NCI-H2029 treated with DMSO at 0.1 percent for 48 hours (cell line): ENCODE results near the gene NAGLU.

Experiments
- DNase-seq: peaks from one replicate; lab custom pipeline; 2025; lab: John Stamatoyannopoulos, UW

Gene NAGLU

DNA sequence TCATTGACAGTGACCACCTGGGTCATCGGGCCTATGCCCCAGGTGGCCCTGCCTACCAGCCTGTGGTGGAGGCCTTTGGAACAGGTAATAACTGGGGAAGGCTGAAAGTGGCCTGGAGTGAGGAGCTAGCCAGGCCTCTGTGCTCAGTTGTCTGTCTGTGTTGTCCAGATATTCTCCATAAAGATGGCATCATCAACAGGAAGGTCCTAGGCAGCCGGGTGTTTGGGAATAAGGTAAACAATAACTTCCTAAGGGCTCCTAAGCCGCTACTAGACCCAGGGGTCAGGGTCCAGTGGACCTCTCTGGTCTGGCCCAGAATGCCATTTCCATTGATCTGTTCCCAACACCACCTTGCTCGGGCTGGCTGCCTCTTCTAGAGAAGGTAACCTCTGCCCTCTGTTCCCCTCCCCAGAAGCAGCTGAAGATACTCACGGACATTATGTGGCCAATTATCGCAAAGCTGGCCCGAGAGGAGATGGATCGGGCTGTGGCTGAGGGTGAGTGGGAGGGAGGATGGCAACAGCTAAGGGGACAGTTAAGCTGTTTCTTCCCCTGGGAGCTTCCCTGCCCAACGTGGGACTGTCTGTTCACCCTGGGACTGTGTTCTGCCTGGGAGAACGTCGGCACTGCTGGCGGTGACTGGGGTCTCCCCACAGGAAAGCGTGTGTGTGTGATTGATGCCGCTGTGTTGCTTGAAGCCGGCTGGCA, 28.9 kb downstream of the NAGLU start:
- no peak for DNase-seq

DNA sequence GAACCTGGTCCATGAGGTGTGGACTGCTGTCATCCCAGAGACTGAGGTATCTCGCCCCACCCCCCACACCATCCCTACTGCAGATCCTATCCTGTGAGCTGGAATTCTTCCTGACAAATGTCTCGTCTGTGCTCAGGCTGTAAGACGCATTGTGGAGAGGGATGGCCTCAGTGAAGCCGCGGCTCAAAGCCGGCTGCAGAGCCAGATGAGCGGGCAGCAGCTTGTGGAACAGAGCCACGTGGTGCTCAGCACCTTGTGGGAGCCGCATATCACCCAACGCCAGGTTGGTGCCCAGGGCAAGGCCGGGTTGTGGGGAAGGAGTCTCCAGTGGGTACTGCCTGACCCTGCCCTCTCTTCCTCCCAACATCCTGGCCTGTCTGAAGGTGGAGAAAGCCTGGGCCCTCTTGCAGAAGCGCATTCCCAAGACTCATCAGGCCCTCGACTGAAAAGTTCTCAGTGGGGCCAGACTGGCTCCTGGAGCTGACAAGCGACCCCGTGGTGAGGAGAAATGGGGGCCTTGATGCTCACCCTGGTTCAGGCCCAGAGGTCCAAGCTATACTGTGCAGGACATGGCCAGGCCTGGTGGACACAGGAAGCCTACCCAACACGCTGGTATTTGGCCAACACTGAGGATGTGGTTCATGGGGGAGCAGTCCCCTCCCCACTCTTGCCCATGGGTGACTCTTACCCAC, 29.6 kb downstream of the NAGLU start:
- no peak for DNase-seq

DNA sequence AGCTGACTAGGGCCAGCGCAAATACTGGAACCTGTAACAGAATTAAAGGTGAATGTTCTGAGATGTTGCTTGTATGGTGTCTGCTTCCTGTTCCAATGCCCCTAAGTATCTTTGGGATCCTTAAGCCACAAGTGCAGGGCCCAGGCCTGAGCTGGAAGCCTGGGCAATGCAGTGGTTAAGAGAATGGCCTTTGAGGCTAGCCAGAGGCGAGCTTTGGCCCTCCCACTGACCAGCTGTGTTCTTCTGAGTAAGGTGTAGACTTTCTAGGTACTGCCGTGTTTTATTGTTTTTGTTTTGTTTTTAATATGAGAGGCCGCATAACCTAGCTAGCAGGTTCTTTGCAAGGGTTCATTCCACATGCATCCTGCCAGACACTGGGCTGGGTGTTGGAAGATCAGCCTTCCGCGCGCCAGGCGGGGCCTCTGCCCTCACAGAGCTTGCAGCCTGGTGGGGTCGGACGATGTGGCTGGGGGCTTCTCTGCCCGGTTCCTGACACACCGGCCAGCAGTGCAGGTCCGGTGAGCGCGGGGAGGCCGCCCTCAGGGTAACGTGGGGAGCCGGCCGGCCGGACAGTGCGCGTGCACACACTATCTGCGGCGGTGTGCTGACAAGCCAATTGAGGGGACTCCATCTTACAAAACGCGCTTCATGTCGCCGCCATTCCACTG, 30.3 kb downstream of the NAGLU start:
- DNase-seq, result no peak

DNA sequence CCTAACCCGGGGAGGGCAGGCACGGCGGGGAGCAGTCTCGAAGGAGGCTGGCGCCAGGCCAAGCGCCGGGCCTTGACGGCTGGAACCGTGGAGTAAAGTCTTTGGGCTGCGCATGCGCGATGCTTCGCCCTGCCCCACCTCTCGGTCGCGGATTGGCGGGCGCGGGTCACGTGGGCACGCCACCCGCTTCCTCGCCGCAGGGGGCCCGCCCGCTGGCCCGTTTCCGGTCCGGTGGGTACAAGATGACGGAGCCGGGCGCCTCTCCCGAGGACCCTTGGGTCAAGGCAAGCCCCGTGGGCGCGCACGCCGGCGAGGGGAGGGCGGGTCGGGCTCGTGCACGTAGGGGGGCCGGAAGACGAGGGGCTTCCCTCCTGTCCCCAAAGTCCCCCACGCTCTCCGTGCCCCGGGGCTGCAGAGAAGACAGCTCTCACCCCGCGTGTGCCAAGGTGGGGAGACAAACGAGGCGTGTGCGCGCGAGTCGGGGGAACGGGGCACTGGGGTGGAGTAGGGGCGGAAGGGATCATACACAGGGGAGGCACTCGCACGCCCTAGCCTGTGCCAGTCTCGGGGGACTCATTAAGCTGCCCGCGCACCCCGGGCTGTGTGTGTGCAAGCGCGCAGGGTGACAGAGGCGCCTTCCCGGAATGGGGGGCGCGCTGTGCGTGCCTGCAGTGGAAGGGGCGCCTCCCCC, 31.0 kb downstream of the NAGLU start, which contains the start of gene MLX:
TSS of gene MLX (plus strand) at position 218 of the 691 bp plus-strand sequence. CDS start at position 243, 25 bp downstream.
- DNase-seq, result peak; percentile 67

DNA sequence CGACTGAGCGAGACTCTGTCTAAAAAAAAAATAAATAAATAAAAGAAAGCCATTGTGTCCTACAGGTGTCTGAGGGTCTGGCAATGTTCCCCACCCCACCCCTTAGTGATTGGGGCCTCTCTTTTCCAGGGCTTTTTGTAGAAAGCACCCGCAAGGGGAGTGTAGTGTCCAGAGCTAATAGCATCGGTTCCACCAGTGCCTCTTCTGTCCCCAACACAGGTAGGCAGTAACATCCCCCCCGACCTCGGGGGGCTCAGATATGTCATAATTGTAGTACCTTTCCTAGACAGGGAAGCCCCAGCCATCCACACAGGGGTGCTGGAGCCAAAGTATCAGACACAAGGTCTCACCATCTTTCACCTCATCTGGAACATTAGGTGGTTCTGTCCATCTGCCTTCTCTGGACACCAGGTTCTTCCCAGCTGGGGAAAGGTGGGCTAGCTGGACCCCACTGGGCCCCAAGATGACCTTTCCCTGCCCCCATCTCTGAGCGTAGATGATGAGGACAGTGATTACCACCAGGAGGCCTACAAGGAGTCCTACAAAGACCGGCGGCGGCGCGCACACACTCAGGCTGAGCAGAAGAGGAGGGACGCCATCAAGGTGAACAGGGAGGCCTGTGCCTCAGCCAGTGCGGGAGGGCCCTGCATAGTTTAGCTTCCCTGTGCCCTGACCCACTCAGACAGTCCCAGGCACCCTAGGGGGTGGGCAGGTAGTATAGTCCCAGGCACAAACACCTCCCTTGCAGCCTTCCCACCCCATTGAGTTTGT, 32.5 kb downstream of the NAGLU start:
- DNase-seq, result no peak

DNA sequence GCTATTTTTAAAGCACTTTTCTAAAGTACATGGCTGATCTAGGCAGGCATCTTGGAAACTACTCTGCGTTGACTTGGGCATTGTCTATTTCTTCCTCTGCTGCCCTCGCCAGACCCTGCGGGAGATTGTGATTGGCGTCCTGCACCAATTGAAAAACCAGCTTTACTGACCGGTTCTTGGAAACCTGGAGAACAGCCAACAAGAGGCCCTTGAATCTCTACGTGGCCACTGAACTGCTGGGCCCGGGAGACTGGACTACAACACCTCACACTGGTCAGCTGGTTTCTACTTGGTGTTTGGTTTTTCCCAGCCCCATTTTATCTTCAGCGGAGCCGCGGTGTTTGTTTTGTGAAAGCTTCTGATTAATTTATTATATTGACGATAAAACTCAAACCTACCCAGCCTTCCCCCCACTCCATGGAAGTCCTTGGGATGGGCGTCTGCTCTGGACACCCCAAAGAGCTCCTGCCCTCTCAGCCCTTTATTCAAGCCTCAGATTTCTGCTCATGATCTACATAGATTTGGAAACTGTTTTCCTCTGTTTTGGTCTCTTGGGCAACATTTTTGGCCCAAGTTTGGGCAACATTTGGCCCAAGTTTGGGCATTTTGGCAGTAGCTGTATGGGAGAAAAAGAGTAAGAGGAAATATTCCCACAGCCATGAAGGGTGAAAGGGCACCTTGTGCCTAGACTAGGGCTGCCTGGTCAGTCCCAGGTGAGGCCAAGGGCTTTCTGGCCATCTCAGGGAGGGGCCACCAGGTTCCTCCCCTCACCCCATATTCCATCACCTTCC, 35.6 kb downstream of the NAGLU start:
- no peak for DNase-seq

DNA sequence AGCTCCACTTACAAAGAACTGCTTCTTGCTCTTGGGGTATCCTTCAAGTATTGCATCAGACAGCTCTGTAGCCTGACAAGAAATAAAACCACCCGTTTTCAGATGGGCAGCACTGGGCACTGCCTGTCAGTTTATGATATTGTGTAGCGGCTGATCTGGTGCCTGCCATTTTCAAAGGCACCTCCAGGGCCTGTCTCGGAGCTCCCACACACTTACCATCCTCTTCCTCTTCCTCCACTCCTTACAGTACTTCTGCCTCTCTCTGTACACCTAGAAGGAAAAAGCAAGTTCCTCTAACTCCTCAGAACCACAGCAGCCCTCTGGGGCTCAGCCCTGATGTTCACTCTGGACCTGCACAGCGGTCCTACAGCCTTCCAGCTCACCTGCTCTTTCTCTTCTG, 37.1 kb downstream of the NAGLU start:
- no peak for DNase-seq

DNA sequence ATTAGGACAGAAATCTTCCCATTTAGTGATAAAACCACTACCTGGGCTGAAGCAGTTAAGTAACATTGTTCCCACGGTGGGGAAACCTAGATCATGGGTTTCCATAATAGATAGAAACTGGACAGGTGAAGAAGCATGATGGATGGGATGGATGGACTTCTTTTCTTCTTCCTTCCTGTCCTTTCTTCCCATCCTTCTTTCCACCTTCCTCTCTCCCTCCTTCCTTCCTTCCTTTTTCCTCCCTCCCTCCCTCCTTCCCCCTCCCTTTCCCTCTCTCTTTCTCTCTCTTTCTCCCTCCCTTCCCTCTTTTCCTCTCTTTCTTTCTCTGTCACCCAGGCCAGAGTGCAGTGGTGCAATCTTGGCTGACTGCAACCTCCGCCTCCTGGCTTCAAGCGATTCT, 38.4 kb downstream of the NAGLU start:
- DNase-seq, result no peak

DNA sequence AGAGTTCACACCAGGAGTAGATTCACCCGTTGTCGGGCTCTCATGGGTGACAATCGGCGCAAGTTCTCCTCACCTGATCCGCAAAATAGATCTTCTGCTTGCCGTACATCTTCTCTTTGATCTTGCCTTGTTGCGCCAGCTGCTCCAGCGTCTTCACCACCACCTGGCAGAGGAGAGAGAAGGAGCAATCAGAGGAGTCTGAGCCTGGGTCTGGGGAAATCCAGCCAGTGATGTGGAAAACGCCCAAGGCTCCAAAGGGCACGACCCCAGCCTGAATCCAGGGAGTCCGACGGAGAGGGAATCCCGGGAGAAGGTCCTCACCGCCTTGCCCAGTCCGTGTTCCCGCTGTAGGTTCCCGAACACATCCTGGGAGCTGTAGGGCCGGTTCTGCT, 41.1 kb downstream of the NAGLU start:
- DNase-seq, result no peak

DNA sequence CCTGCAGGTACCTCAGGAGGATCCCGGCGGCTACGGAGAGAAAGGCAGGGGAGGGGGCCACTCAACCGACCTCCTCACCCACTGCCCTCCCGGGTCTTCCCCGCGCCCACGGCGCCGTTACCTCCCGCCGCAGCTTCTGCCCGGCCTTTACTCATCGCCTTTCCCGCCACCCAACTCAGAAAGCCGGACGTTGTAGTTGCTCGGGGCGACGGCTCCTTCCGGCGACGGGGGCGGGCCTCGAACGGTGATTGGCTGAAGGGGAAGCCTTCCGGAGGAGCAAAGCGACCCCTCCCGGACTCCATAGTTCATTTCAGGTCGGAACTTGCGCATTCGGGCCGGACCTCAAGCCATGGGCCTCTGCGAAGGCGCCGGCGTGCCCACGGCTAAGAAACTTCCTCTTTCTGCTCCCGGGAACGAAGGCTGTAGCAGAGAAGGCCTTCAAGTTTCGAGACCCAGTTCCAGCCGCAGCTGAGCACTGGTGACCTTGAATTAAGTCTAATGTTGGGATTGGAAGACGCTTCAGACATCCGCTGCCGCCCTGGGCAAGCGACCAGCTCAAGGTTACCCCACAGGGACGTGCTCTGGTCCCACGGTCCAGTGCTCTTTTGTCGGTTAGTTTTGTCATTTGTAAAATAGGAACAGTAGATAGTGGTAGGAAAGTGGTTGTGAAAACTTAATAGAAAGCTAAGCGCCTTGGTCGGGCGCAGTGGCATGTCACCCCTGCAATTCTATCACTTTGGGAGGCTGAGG, 41.7 kb downstream of the NAGLU start, which contains the start of gene PSMC3IP:
TSS of gene PSMC3IP (minus strand) at position 198 of the 750 bp plus-strand sequence. CDS start at position 155, 43 bp downstream.
- peak; percentile 50 for DNase-seq

DNA sequence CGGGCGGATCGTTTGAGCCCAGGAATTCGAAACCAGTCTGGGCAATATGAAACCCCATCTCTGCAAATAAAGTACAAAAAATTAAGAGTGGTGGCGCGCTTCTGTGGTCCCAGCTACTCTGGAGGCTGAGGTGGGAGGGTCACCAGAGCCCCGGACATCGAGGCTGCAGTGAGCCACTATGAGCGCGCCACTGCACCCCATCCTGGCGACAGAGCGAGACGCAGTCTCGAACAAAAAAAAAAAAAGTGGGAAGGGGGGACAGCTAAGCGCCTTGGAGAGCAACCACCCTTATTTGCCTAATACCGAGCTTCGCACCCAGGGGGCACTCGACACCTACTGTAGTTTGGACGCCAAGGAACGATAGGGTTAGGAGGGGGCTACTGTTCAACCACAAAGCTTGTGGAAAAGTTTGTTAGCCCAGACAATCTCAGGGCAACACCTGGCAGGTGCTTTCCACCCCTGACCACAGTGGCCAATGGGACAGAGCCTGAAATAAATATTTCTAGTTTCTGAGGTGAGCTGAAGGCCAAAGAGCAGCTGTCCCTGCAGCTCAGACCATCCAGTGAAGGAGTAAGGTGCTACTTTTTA, 42.3 kb downstream of the NAGLU start:
- DNase-seq, result peak; percentile 22

DNA sequence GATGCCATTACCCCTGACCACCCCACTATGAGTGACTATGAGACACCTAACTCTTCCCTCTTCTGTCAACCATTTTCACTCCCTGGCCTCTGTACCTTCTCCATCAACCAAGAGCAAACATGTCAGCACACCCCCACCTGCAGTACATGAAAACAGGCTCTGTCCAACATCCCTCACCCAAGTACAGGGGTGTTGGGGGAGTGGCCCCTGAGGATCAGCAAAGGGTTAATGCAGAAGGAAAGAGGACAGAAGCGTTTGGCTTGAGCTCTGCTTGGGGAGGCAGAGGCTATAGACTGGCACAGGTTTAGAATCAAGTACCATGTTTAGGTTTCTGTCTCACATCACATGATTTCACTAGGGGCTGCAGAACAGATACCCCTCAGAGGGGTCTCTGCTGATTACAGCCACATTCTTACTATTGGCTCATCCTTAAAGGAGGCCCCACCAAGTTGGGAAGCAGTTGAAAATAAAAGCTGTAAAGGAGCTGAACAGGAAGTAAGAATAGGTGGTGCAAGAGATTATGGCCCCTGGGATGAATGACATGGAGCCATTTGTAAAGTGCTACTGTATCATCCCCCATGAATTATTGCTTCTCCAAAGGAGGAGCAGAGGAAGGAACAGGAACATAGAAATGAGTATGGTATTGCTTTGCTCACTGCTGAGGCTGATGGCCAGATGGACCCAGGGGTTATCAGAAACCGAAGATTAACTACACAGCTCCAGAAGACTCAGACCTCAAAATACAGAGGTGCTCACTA, 43.9 kb downstream of the NAGLU start:
- no peak for DNase-seq

DNA sequence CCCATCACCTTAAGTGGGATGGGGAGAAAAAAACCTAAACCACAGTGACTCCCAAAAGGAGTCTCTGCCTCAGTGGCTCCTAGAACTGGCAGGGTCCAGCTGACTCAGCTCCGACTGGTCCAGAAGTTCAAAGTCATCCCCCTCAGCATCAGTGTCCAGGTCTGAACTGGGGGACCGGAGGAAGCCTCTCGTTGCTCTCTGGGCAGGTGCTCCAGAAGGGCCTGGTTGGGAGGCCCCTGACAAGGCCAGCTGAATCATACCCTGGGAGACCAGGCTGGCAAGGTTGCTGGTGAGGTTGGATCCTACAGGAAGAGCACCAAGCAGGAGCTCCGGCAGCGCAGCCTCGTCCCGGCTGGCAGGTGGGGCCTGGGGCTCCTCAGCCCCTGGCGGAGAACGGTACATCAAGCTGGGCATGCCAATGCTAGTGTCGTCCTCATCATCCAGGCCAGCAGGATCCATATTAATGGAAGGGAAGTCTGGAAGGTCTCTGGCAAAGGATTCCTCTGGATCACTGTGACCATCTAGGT, 45.8 kb downstream of the NAGLU start:
- DNase-seq, result no peak

DNA sequence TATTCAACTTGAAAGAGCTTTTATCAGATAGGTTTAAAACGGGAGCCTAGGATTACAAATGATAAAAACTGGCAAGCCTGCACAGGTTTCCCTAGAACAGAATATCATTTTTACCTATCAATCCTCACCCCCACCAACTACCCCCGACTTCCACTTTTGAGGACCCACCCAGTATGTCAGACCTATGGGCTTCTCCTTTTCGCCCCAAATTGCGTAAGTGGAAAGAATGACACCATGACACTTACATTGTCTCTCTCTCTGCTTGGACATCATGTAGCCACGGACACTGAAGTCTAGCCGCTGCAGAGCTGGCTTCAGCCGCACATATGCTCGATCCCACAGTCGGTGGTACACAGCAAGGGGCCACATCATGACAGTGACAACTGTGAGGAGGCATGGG, 48.8 kb downstream of the NAGLU start:
- no peak for DNase-seq

DNA sequence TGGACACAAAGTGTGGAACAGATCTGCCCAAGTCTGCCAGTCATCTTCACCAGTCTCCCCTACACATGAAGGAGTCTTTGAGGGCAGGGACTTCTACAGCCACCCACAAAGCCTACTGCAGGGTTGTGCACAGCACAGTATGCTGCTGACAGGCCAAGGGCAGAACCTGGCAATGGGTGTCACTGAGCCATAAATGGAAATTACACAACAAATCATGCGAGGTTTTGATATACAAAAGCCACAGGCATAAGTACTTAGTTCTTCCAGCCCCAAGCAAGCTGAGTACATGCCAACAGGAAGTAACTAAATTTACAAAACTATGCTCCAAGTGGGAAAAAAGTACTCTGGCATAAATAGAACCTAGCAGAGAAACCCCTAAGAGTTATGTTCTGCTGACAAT, 49.3 kb downstream of the NAGLU start:
- DNase-seq, result no peak

DNA sequence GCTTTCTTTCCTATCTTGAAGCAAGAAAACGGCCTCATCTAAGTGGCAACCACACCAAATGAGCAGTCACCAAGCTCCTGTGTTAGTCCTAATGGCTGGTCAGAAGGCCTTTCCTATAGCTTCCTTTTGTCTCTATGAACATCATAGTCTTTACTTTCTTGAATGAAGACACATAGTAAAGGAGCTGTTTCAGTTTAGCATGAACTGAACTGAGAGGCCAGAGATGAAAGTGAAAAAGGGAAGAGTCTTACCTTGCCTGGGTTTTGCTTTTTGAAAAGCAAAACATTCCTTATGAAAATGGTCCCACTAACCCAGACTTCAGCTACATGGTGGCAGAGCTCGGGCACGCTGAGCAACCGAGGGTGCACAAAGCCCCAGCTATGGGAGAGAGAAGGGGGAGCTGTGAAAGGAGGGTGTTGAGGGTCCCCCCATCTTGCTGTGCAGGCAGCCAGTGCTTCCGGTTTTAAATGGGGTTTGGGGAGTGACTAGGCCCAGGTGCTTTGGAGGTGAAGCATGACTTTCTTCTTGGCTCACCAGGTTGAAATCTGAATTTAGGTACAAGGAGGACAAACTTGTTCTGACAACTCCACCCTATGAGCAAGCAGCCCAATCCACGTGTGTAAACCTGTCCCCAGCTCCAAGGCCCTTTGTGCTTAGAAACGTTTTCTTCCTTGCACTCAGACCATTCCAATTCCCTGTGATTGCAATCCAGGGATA, 50.6 kb downstream of the NAGLU start:
- DNase-seq, result no peak

DNA sequence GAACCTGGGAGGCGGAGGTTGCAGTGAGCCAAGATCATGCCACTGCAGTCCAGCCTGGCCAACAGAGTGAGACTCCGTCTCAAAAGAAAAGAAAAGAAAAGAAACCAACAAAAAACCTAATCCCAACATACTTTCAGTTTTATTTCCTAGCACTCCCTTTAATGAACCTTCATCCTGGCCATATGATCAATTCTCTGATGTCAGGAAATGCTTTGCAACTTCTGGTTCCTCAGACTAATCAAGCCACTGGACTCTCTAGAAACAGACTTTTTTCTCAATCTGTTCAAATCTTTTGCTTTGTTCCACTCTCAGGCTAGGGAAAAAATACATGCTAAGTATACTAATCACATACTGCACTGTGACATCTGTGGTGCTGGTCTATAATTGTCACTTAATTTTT, 54.8 kb downstream of the NAGLU start:
- DNase-seq, result no peak

DNA sequence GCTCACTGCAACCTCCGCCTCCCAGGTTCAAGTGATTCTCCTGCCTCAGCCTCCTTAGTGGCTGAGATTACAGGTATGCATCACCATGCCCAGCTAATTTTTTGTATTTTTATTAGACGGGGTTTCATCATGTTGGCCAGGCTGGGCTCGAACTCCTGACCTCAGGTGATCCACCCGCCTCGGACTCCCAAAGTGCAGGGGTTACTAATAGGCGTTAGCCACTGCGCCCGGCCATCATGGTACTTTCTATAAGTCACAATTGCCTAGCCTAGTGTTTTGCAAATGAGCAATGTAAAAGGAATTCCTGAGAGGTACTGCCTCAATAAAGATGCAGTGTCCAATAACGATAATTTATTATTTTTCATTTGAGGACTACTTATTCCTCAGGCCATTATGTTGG, 55.4 kb downstream of the NAGLU start:
- no peak for DNase-seq
